A172 (cell line): Measurements from ENCODE around the gene THBS2. TPM values are rescaled to one million over a fixed set of nuclear protein-coding genes. Genes with fewer than 3 reads are reported as not detected.
"Not testable (repeated sequence)": the region's sequence is repeated elsewhere in the genome, so short reads cannot be mapped to it uniquely, and the experiment has no call there.

Source experiments
- DNase-seq: peaks from one replicate; pipeline ENCODE4 v3.0.0-alpha.2; 2015; ENCODE audit warnings: low spot score
- total RNA-seq: library from RNA; depleted of rRNA; stranded (reverse); fragments of >200 nt; shearing (Covaris generic); gene quantifications from 2 replicates; pipeline ENCODE4 v1.2.3, GENCODE V29; 2014; rRNA removed

The THBS2 gene
- 137 and 151 TPM in 2 replicates for total RNA-seq

DNA sequence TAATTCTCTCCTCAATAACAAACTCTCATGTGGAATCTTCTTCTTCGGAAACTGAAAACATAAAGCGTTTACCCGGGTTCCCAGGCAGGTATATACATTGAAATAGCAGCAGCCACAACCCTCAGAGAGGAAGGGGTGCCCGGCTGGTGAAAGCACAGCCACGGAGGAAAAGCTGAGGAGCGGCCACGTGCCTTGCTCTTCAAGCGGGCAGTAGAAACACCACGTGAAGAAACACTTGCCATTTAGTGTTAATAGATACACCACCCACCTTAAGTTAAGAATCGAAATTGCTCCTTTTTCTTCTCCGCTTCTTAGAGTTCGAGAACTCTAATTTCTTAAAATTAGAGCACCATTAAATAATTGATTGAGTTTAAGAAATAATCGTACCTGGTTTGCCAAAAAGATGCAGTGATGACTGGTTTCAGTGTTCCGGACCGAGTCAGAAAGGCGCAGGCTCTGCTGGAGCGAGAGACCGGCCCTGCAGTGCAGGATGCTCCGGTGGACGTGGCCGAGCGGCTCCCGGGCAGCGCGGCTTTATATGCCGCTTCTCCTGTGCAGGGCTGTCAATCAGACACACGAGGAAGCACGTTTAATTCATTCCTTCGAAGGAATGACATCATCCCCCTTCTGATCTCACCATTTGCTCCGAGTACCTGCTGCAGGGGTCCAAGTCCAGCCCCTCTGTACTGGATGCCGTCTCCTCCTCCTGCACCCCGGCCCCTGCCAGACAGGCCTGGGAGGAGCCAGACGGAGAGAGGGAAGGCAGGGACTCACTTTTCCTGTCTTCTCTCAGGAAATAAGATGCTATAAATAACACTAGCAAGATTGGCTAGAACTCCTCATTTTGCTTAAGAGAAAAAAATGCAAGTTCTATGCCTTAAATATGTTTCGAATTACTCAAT is at the start of gene THBS2:
TSS of gene THBS2 (minus strand) at position 510 of the 902 bp plus-strand sequence. CDS start 3,062 bp downstream, outside the sequence.
- DNase-seq: peak; percentile 90

DNA sequence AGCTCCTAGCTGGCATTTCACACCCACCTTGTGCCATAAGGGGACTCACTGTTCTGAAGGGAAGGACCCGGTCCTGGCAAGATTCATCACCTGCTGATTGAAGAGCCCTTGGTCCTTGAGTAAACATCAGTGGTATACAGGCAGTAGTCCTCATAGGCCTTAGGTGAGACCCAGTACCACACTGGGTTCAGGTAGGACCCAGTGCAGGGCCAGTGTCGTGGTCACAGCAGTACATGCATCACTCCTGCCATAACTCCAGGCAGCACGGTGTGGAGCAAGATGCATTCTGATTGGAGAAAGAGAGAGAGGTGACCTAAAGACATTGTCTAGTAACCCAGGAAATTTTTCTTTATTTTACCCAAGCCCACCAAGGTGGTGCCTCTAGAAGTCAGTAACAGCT is 49.1 kb upstream of the THBS2 start:
- no peak for DNase-seq

DNA sequence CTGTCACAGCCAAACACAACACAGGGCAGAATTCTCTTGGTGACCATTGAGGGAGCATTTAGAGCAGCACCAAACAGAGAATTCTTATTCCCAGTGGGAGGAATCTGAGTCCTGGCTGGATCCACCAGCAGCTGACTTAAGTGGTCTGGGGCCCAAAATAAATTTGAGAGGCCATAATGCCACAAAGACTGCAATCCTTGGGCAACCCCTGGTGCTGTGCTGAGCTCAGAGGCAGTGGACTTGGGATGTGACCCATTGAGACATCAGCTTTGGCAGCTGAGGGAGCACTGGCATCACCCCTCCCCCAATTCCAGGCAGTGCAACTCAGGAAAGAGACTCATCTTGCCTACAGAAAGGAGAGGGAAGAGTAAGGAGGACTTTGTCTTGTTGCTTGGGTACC is 48.6 kb upstream of the THBS2 start:
- DNase-seq: no peak

DNA sequence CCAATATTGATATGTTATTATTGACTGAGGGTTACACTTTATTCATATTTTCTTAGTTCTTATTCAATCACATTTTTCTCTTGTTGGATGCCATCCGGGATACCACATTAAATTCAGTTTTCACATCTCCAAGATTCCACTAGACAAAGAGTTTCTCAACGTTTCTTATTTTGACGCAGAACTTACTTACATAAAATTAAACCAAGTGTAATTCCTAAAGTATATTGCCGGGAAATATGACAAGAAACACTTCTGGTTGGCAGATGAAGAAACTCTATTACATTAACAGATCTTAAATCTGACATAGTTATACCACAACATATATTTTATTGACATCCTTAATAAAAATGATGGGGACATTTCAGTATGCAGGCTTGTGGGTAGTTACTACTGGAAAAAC is 47.3 kb upstream of the THBS2 start:
- no peak for DNase-seq

DNA sequence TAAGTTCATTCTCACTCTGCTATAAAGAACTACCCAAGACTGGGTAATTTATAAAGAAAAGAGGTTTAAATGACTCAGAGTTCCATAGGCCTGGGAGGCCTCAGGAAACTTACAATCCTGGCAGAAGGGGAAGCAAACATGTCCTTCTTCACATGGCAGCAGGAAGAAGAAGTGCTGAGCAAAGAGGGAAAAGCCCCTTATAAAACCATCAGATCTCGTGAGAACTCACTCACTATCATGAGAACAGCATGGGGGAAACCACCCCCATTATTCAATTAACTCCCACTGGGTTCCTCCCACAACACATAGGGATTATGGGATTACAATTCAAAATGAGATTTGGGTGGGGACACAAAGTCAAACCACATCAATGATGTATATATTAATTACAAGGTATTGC is 45.0 kb upstream of the THBS2 start:
- not testable (repeated sequence) for DNase-seq

DNA sequence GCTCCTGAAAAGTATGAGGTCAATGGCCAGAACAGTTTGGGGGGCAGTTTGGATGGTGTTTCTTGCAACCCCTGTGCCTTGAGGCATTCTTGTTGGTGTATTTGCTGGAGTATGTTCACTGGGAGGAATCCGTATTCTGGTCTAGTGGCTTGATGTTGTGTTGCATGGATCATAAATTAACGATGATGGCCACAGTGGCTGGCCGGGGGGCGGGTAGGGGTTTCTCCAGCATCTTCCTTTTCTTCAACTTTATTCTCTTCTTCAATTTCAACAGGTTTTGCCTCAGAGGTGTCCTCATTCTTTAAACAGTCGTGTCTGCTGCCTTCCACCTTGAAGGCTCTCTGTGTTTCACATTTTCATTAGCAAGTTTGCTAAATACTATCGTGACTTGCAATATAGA is 43.0 kb upstream of the THBS2 start:
- no peak for DNase-seq

DNA sequence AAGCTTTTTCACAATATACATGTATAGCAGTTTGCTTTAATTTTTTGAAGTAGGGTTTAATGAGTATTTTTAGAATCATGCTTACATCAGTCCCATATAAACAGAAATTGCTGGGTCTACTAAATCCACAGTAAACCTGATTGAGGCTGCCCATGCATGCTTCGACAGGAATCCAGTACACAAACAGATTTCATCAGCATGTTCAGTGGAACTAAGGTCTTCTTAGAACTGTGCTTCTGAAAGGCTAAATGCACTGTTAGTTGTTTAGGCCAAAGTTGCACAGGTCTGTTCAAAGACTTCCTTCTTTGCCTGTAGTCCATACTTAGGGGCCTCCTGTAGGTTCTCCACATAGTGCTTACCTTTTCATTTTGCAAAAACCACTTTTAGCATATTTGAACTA is 42.5 kb upstream of the THBS2 start:
- no peak for DNase-seq

DNA sequence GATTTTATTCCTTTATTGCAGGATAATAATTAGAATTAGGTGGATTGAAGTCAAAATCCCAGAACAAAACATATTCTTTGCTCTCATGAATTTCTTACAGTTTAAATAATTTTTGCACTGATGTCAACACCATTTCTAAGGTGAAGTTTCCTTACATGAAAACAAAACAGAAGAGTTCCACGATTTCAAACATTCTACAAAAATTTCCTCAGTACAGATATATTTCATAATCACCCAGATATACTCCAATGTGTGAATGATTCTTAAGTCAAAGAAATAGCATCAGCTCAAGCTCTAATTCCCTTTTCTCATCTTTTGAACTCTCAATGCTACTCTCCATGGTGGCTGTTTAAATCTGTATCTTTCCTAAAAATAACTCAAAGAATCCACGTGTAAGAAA is 39.5 kb upstream of the THBS2 start:
- no peak for DNase-seq

DNA sequence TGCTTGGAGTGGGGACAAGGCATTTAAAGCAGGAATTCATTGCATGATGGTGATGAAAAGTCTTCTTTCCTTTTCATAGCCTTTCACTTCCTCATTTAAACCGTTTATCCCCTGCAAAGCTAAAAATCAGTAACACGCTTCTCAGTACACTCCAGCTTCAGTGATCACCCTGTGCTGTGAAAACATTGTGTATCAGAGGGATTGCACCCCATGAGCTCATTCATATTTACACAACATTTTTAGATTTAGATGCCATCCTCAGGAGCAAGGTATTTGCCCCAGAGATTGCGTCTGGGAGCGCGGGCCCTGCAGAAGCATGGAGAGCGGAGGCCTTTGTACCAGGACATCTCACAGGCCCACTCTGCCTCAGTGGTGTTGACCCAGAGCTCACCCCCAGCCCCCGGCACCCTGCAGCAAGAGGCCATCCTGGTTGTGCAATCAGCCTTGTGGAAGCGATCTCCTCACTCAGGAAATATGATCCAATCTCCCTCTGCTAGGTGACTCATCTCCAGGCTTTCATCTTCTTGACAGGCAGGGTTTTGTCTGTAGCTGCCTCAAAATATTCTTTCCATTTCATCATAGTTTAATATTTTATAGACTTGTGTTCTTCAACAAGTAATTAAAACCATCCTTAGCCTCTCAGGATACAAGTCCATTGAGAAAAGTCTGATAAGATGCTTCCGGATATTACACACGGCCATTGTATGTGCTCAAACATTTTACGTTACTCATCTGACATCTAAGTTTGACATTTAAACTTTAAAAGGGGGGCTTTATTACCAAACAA is 38.9 kb upstream of the THBS2 start:
- peak; percentile 89 for DNase-seq

DNA sequence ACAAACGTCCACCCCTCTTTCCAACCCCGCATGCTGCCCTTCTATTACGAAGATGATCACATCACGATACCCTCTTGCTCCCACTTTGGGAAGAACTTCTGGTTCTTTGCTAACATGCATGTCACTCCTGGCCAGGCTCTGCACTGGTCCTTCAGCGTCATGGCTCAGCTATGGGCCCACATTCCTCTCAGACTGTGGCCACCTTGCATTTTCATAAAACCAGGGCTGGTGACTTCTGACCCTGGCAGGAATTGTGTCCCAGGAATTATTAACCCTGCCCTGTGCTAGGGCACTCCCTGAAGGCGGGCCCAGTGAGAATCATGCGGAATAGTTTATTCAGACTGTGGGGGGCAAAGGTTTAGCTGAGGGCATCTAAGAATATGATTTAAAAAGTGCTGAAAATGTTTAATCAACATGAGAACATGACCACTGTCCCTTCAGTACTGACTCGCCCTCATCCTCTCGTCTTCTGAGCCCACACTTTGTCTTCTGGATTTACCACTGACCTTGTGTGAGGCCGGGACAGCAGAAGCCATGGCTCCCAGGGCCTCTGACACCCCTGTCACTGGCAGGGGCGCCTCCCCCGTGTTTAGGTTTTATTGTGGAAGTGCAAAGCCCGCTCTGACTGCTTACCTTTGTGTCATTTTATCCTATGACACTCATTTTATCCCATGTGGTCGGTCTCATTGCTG is 38.1 kb upstream of the THBS2 start:
- DNase-seq: peak; percentile 4

DNA sequence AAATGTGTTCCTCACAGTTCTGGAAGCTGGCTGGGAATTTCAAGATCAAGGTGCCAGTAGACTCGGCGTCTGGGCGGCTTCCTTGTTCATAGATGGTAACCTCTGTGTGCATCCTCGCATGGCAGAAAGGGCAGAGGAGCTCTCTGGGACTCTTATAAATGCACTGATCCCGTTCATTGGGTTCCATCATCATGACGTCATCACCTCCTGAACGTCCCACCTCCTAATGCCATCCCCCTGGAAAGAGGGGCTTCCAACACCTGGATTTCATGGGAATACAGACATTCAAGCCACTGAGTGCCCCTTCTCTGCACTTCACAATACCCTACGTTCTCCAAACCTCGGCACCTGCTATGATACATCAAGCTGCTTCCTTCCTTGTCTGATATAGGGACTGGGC is 37.5 kb upstream of the THBS2 start:
- no peak for DNase-seq

DNA sequence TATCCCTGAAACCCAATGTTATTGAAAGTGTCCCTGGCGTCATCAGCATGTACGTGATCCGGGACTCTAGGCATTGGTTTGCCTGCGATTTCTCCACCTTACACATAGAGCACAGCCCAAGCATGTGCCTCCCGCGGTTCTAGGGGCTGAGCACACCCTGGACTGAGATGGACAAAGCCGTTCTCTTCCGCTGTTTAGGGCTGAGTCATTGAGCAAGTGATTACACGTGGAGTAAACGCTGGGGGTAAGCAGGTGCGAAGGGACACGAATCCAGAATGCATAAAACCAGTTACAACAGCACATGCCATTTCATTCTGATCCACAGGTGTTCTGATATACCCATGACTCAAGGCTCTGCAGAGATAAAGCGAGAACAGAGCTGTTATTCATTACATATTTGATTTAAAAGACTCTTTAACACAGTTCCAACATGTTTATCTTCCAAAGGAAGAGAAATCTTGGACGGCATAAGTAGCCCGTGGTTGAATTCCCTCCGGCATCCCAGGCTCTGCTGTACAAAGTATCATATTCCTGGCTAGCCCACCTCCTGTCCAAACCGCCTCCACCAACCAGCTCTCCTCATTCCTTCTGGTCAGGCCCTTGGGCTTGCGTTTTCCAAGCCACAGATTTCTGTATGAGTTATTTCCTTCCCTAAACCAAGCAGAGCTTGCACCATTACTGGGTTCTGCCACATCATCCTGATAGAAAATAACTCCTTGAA is 36.1 kb upstream of the THBS2 start:
- DNase-seq: peak; percentile 49

DNA sequence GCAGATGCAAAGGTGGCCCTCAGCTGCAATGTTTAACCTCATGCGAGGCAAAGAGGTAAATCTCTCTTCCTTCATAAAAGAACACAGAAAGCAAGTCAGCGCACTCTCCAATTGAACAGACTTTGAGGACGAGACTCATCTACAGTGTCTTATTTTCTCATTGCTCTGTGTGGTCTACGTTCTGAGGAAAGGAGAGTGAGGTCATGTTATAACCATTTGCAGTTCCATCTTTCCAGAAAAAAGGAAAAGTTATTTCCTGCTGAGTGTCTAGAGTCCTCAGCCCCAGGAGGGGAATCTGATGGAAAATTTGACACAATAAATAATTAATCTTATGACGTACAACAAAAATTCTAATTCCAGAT is 35.6 kb upstream of the THBS2 start:
- DNase-seq: no peak

DNA sequence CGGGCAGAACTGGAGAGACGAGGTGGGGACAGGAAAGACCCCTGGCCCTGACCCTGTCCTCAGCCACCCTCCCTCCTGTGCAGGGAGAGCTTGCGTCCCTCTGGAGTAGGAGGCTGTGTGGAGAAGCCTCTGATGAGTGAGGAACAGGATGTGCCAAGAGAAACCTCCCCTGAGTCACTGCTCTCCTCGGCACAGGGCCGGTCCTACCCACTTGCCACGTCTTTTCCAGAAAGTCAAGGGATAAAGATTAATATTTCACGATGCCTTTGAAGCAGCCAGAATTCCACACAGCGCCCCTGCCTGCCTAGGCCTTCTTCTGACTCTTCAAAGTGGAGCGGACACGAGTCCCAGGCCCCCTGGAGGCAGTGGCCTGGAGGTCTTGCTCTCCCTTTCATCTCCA is 34.9 kb upstream of the THBS2 start:
- peak; percentile 8 for DNase-seq

DNA sequence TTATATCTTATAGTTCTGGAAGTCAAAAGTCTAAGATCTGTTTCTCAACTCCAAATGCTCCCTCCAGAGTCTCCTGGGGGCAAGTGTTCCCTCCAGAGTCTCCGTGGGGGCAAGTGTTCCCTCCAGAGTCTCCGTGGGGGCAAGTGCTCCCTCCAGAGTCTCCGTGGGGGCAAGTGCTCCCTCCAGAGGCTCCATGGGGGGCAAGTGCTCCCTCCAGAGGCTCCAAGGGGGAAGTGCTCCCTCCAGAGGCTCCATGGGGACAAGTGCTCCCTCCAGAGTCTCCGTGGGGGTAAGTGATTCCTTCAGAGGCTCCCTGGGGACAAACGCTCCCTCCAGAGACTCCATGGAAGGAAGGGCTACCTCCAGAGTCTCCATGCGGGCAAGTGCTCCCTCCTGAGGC is 34.0 kb upstream of the THBS2 start:
- no peak for DNase-seq

DNA sequence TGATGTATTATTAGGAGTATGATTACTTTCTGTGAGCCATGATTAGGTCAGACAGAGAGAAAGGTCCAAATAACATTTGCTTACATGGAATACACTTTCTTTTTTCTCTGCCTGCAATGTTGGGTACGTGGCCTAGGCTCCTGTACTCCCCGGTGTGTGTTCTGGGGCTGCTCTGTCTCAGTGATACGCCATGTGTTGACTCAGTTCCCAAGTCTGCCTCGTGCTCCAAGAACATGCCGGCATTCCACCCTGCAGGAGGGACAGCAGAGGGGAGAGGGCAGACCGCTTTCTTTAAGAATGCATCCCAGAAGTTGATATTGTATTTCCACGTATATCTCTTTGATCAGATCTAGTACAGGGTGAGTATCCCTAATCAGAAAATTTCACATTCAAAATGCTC is 33.3 kb upstream of the THBS2 start:
- no peak for DNase-seq

DNA sequence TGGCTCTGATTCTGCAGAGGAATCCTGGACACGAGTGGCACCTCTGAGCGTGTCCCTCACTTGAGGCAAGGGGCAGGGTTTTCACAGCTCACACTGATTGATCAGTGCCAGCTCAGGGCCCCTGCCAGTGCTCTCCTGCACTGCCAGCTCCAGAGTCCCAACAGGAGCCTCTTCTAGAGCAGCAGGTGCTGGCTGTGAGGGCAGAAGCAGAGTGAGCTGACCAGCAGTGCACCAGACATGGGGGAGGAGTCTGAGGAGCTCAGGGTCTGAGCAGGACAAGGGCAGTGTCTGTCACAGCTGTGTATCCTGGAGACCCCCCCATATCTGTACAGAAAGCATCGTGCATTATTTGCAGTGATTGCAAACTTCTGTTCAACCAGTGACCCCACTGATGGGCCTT is 31.5 kb upstream of the THBS2 start:
- DNase-seq: no peak

DNA sequence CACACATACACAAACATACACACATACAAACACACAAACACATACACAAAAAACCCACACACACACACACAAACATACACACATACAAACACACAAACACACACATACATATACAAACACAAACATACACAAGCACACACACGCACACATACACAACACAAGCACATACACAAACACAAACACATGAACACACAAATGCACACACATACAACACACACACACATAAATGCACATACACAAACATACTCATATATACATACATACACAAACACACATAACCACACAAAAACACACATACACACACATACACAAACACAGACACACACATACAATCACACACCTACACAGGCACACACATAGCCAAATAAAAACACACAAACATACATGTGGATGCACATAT is 30.3 kb upstream of the THBS2 start:
- DNase-seq: no peak

DNA sequence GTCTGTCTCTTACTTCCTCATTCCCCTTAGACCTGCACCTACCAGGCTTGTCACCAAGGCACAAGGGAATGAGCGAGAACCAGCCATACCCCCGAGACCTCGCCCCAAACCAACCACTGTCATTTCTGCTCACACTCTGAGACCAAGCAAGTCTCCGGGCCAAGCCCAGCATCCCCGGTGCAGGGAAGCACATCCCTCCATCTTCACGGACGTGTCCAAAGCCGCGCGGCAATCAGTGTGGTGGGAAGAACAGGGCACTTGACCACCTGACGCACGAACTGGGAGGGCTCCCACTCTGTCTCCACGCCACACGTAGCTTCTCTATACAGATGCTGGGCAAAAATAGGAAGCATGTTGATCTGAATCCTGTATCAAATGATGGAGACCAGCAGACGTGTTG is 28.4 kb upstream of the THBS2 start:
- no peak for DNase-seq

DNA sequence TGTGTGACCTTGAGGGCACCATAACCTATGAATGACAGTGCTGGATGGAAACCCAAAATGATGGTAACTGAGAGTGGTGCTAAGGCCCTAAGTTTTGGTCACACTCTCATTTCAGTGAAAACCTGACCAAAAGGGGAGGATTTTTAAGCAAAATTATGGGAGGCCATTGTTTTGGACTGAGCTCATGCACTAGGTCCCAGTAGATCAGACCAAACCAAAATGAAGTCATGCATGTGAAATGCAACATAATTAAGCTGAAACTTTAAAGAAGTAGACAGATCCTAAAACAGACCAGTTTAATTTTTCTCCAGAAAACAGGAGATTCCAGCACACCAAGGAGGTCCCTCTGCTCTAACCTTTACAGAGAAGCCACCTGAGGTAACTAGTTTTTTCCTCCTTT is 24.0 kb upstream of the THBS2 start:
- DNase-seq: no peak

DNA sequence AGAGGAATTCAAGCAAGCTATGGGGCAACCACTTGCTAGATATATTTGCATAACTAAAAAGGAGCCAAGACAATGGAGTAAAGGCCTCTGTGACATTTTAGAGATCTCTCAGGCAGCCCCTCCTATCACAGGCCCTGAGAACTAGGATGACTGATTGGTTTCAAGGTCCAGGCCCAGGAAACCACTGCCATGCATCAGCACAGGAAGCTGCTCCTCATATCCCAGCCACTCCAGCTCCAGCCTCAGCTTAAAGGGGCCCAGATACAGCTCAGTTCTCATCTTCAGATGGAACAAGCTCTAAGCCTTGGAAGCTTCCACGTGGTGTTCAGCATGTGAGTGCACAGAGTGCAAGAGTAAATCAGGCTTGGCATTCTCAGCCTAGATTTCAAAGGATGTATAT is 21.1 kb upstream of the THBS2 start:
- DNase-seq: no peak

DNA sequence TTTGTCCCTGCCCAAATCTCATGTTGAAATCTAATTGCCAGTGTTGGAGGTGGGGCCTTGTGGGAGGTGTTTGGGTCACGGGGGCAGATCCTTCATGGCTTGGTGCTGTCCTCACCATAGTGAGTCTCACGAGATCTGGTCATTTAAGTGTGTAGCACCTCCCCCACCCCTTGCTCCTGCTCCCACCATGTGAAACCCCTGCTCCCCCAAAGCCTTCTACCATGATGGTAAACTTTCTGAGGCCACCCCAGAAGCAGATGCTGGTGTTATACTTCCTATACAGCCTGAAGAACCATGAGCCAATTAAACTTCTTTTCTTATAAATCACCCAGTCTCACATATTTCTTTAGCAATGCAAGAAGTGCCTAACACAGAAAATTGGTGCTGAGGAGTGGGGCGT is 19.9 kb upstream of the THBS2 start:
- no peak for DNase-seq
